Islet of Langerhans (tissue), 1 donor: Measurements from ENCODE around the gene ZNF541.

Experiments used
- FAIRE-seq: peaks from one replicate; lab custom pipeline; 2011; peaks lifted over from hg19 to GRCh38; lab: Jason Lieb, UNC

The ZNF541 gene

GRCh38 chr19:47542030-47542475 lies 30.9 kb downstream of the ZNF541 start:
- FAIRE-seq = no peak

GRCh38 chr19:47541518-47541917 lies 31.4 kb downstream of the ZNF541 start:
- FAIRE-seq = no peak

- FAIRE-seq = no peak
These were observed 32.2 kb downstream of the ZNF541 start for GRCh38 chr19:47540748-47541147.

- FAIRE-seq = no peak
These were observed 33.1 kb downstream of the ZNF541 start for GRCh38 chr19:47539747-47540311.

- FAIRE-seq = no peak
These were observed 34.1 kb downstream of the ZNF541 start for GRCh38 chr19:47538812-47539211.

GRCh38 chr19:47537493-47537892 lies 35.5 kb downstream of the ZNF541 start:
- no peak for FAIRE-seq

- no peak for FAIRE-seq
These were observed 38.3 kb downstream of the ZNF541 start for GRCh38 chr19:47534628-47535027.

- no peak for FAIRE-seq
These were observed 41.1 kb downstream of the ZNF541 start for GRCh38 chr19:47531640-47532387.

GRCh38 chr19:47529018-47529742 lies 43.8 kb downstream of the ZNF541 start:
- FAIRE-seq = no peak

GRCh38 chr19:47526798-47527197 lies 46.1 kb downstream of the ZNF541 start:
- no peak for FAIRE-seq

GRCh38 chr19:47523473-47523872 lies 49.5 kb downstream of the ZNF541 start:
- no peak for FAIRE-seq
